SK-N-SH treated with all-trans-retinoic acid at 6 μM for 48 hours (cell line): ENCODE results near the gene SPN.

ENCODE experiments used
- ARNTL ChIP-seq: fragments of 450-650 bp; formaldehyde crosslinking; IDR thresholded peaks from 2 replicates; pipeline ENCODE4 v1.5.0; 2020; ENCODE audit warnings: low read depth, mild to moderate bottlenecking, moderate library complexity, borderline replicate concordance
- BACH2 ChIP-seq: fragments of 250-450 bp; sonication (Bioruptor Pico); IDR thresholded peaks from 2 replicates; pipeline ENCODE4 v1.9.0; 2021; ENCODE audit warnings: mild to moderate bottlenecking, borderline replicate concordance
- CSDC2 ChIP-seq: fragments of 250-450 bp; sonication (Bioruptor Pico); IDR thresholded peaks from 2 replicates; pipeline ENCODE4 v1.5.0; 2020; ENCODE audit warnings: mild to moderate bottlenecking, moderate library complexity
- ISL1 ChIP-seq: fragments of 250-450 bp; sonication (Bioruptor Pico); IDR thresholded peaks from 2 replicates; pipeline ENCODE4 v2.1.2; 2022; ENCODE audit warnings: mild to moderate bottlenecking, moderate library complexity
- OSR1 ChIP-seq: fragments of 250-450 bp; sonication (Bioruptor Pico); IDR thresholded peaks from 2 replicates; pipeline ENCODE4 v1.8.0; 2022; ENCODE audit warnings: moderate library complexity, mild to moderate bottlenecking, inconsistent platforms
- TF ChIP-seq, protein P1 (sequence below): fragments of 250-450 bp; sonication (Bioruptor Pico); IDR thresholded peaks from 2 replicates; pipeline ENCODE4 v1.5.1; 2020; ENCODE audit warnings: low read depth, mild to moderate bottlenecking, moderate library complexity
- TF ChIP-seq, protein P2 (sequence below): fragments of 250-450 bp; sonication (Bioruptor Pico); IDR thresholded peaks from 2 replicates; pipeline ENCODE4 v1.8.0; 2020; ENCODE audit warnings: mild to moderate bottlenecking, moderate library complexity, borderline replicate concordance

DNA sequence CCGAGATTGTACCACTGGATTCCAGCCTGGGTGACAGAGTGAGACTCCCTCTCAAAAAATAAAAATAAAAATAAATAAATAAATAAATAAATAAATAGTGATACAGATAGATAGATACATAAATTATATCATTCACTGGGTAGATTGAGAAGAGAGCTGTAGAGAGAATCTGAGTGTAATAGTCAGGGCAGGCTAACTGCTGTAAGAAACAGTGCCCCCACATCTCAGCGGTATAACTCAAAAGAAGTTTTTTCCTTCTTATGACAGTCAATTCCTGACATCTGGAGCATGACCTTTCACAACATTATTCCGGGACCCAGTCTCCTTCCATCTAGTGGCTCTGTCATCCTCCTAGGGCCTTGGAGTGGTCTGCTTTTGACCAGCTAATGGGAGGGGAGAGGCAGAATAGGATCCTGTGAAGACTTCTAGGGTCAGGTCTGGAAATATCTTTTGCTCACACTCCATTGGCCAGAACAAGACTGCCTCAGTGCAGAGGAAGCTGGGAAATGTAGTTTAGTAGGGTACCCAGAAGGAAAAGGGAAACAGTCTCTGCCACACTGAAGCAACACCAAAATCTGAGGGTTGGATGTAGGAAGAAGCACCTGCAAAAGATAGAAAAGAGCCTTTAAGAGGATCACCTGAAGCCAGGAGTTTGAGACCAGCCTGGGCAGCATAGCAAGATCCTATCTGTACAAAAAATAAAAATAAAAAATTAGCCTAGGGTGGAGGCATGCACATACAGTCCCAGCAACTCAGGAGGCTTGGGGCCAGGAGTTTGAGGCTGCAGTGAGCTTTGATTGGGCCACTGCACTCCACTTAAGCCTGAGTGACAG lies 13.0 kb downstream of the SPN start:
- no peak for TF ChIP-seq ARNTL (CRISPR knock-in tag)
- TF ChIP-seq, protein P1, sequence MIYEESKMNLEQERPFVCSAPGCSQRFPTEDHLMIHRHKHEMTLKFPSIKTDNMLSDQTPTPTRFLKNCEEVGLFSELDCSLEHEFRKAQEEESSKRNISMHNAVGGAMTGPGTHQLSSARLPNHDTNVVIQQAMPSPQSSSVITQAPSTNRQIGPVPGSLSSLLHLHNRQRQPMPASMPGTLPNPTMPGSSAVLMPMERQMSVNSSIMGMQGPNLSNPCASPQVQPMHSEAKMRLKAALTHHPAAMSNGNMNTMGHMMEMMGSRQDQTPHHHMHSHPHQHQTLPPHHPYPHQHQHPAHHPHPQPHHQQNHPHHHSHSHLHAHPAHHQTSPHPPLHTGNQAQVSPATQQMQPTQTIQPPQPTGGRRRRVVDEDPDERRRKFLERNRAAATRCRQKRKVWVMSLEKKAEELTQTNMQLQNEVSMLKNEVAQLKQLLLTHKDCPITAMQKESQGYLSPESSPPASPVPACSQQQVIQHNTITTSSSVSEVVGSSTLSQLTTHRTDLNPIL (CRISPR knock-in tag) = no peak
- TF ChIP-seq OSR1 = no peak
- TF ChIP-seq BACH2 = no peak
- no peak for TF ChIP-seq CSDC2 (CRISPR knock-in tag)
- no peak for TF ChIP-seq ISL1 (CRISPR knock-in tag)
- TF ChIP-seq, protein P2, sequence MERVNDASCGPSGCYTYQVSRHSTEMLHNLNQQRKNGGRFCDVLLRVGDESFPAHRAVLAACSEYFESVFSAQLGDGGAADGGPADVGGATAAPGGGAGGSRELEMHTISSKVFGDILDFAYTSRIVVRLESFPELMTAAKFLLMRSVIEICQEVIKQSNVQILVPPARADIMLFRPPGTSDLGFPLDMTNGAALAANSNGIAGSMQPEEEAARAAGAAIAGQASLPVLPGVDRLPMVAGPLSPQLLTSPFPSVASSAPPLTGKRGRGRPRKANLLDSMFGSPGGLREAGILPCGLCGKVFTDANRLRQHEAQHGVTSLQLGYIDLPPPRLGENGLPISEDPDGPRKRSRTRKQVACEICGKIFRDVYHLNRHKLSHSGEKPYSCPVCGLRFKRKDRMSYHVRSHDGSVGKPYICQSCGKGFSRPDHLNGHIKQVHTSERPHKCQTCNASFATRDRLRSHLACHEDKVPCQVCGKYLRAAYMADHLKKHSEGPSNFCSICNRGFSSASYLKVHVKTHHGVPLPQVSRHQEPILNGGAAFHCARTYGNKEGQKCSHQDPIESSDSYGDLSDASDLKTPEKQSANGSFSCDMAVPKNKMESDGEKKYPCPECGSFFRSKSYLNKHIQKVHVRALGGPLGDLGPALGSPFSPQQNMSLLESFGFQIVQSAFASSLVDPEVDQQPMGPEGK (CRISPR knock-in tag) = no peak
